Mesodermal cell (in vitro differentiated cells): ENCODE data around the gene RHBDD2.
A peak's percentile ranks its signal among the peaks of the same experiment; 100 is the strongest.

Experiments used
- H3K27ac ChIP-seq: 2 replicates; pipeline ENCODE4 v1.7.0; 2013; ENCODE audit warnings: mild to moderate bottlenecking, low read depth, low read length, moderate library complexity; ENCODE audit not compliant: severe bottlenecking
- H3K36me3 ChIP-seq: 2 replicates; pipeline ENCODE4 v1.7.1; 2013; ENCODE audit warnings: mild to moderate bottlenecking, low read length, moderate library complexity; ENCODE audit not compliant: control insufficient read depth, insufficient read depth
- H3K4me1 ChIP-seq: one replicate; pipeline ENCODE4 v1.7.1; 2013; ENCODE audit warnings: mild to moderate bottlenecking, low read length; ENCODE audit not compliant: insufficient read depth, control insufficient read depth, poor library complexity, severe bottlenecking
- H3K4me3 ChIP-seq: 2 replicates; pipeline ENCODE4 v1.7.0; 2013; ENCODE audit warnings: low read length, control low read depth, mild to moderate bottlenecking; ENCODE audit not compliant: insufficient read depth, poor library complexity, severe bottlenecking; ENCODE audit errors: extremely low read depth
- H3K9me3 ChIP-seq: 2 replicates; pipeline ENCODE4 v1.7.1; 2013; ENCODE audit warnings: mild to moderate bottlenecking, low read length, moderate library complexity; ENCODE audit not compliant: control insufficient read depth
- WGBS, 2 experiments: methylation state at CpG; one replicate each; pipeline ENCODE4 v1.1.5; 2013; ENCODE audit warnings: missing lambda C conversion rate in 2 of 2; ENCODE audit not compliant: insufficient coverage in 2 of 2; 5-methylcytosine and 5-hydroxymethylcytosine counted together

RHBDD2 gene

GRCh38 chr7:75921479-75921878 is 42.6 kb downstream of the RHBDD2 start:
- Histone ChIP-seq H3K4me3 (no peak overlapping the region), H3K9me3 (no peaks in the 10 kb centered on the region), H3K27ac (no peak overlapping the region), H3K4me1 (peaks cover under 1% of the 10 kb centered on the region), H3K36me3 (peaks cover 5% of the 10 kb centered on the region)
- 85 to 87% methylated on average over 14 of the region's 14 CpGs for WGBS, 2 experiments

DNA sequence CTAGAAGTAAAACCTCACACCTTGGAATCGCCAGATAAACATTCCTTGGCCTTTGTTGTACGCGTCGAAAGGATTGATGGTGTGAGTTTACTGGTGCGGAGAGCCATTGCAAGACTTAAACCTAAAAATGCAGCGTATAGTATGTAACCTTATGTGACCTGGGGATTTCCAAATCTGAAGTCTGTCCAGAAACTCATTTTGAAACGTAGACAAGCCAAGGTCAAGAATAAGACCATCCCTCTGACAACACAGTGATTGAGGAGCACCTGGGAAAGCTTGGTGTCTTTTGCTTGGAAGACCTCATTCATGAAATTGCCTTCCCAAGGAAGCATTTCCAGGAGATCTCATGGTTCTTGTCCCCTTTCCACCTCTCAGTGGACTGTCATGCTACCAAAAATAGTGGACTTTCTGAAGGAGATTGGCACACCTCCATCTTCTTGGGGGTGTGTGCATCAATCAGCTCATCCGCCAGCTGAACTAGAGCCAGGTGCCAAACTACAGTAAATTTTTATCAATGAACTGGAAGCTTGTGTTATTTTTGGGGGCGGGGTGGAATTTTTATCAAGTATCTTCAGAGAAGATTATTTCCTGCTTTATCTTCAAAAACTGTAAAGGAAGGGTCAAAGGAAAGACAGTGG is 44.3 kb downstream of the RHBDD2 start:
- H3K4me1 ChIP-seq = no peaks in the 10 kb centered on the region
- peaks cover 7% of the 10 kb centered on the region for H3K36me3 ChIP-seq
- H3K4me3 ChIP-seq = no peak overlapping the region
- no peak overlapping the region for H3K27ac ChIP-seq
- no peaks in the 10 kb centered on the region for H3K9me3 ChIP-seq
- WGBS, 2 experiments = 98% methylated on average over 7 to 8 of the region's 9 CpGs

DNA sequence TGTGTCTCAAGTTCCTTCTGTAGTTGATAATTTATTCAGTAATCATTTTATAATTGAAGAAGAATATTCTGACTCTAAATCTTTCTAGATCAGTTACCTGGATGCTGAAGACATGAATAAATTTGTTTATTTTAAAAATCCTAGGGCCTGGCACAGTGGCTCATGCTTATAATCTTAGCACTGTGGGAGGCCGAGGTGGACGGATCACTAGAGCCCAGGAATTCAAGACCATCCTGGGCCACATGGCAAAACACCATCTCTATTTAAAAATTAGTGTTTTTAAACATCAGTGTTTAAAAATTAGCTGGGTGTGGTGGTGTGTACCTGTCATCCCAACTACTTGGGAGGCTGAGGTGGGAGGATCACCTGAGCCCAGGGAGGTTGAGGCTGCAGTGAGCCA is 45.4 kb downstream of the RHBDD2 start:
- no peaks in the 10 kb centered on the region for H3K9me3 ChIP-seq
- peaks cover 15% of the 10 kb centered on the region for H3K36me3 ChIP-seq
- H3K27ac ChIP-seq = no peak overlapping the region
- 100% methylated on average over 2 of the region's 2 CpGs; no CpG with 5 or more reads in 1 of the 2 experiments for WGBS, 2 experiments
- no peak overlapping the region for H3K4me3 ChIP-seq
- H3K4me1 ChIP-seq = no peaks in the 10 kb centered on the region

GRCh38 chr7:75924889-75925288 is 46.1 kb downstream of the RHBDD2 start:
- H3K27ac ChIP-seq = no peak overlapping the region
- 100% methylated on average over 2 of the region's 2 CpGs for WGBS, 2 experiments
- peaks cover 19% of the 10 kb centered on the region for H3K36me3 ChIP-seq
- H3K4me1 ChIP-seq = no peaks in the 10 kb centered on the region
- H3K4me3 ChIP-seq = no peak overlapping the region
- no peaks in the 10 kb centered on the region for H3K9me3 ChIP-seq

DNA sequence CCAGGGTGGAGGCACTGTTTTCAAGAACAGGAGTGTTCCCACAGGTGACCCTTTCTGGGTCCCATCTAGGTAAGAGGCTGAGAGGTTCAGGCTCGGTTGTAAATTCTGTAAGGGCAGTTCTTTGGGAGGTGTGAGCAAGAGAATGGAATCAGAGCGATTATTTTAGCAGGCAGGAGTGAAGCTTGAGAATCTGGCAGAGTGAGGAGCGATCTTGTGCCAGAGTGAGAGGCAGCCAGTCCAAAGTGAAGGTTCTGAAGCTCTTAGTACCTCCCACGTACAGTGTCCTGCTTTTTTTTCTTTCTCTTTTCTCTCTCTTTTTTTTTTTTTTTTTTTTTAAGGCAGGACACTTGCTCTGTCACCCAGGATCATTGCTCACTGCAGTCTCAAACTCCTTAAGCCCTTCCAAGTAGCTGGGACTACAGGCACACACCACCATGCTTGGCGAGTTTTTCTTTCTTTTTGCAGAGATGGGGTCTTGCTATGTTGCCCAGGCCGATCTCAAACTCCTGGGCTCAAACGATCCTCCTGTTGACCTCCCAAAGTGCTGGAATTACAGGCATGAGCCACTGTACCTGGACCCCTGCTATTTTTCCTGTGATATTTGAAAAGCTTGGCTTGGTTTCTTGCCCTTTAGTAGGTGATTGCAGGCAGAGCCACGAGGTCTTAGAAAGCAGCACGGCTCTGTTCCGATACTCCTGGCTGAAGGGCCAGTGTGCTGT is 47.0 kb downstream of the RHBDD2 start:
- Histone ChIP-seq H3K9me3 (no peaks in the 10 kb centered on the region), H3K4me3 (no peak overlapping the region), H3K27ac (no peak overlapping the region), H3K36me3 (peaks cover 22% of the 10 kb centered on the region), H3K4me1 (no peaks in the 10 kb centered on the region)
- WGBS, 2 experiments = 92% methylated on average over 8 to 10 of the region's 10 CpGs

GRCh38 chr7:75928568-75928914 is 49.7 kb downstream of the RHBDD2 start:
- H3K4me1 ChIP-seq = no peaks in the 10 kb centered on the region

DNA sequence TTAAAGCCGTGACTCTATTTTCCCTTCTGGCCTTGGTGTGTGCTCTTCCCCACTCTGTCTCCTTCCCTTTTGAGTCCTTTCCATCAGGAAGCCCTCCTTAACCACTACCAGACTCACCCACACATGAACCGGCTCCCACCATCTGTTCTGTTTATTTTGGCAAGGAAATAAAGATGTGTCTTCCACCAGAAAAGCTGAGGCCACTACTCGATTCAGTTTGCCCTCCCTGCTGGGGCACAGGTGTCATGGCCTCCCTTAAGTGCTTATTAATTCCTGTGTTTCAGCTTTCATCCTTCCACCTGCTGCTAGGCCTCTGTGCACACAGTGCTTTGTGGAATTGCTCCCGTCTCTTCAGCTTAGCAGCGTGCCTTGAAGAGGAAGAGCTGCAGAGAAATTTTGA is 52.8 kb downstream of the RHBDD2 start:
- H3K4me1 ChIP-seq = no peaks in the 10 kb centered on the region
- 94 to 95% methylated on average over 5 of the region's 5 CpGs for WGBS, 2 experiments
- H3K27ac ChIP-seq = no peak overlapping the region
- peaks cover 24% of the 10 kb centered on the region for H3K36me3 ChIP-seq
- H3K9me3 ChIP-seq = no peaks in the 10 kb centered on the region
- H3K4me3 ChIP-seq = no peak overlapping the region

More at GRCh38 chr7:75928568-75928914, 49.7 kb downstream of the RHBDD2 start:
- no peak overlapping the region for H3K27ac ChIP-seq
- WGBS, 2 experiments = 94 to 100% methylated on average over 3 of the region's 4 CpGs
- no peak overlapping the region for H3K4me3 ChIP-seq
- H3K36me3 ChIP-seq = peaks cover 21% of the 10 kb centered on the region
- no peaks in the 10 kb centered on the region for H3K9me3 ChIP-seq

GRCh38 chr7:75937958-75938786 is 59.3 kb downstream of the RHBDD2 start:
- Histone ChIP-seq H3K36me3 (peaks cover 6% of the 10 kb centered on the region), H3K4me3 (no peak overlapping the region), H3K4me1 (no peaks in the 10 kb centered on the region), H3K27ac (peak overlapping the region; percentile 57), H3K9me3 (no peaks in the 10 kb centered on the region)
- 93 to 95% methylated on average over 9 to 15 of the region's 15 CpGs for WGBS, 2 experiments
